Tibial artery (tissue), 4 donors: ENCODE data around the gene TFB2M.

Source experiments
- DNase-seq, 2 donors: peaks; one replicate each; pipeline ENCODE4 v3.0.0-alpha.2; 2019
- H3K27ac ChIP-seq, 2 donors: fragments of 200-600 bp; sonication (generic) in 1 of 2; 1 replicate in 1 of 2; 2 replicates in 1 of 2; pipeline ENCODE4 v1.5.1; 2018 to 2019; ENCODE audit warnings: mild to moderate bottlenecking in 1 of 2
- H3K27me3 ChIP-seq, 2 donors: fragments of 200-600 bp; sonication (generic) in 1 of 2; one replicate each; pipeline versions ENCODE4 v1.5.1 to v1.6.0; 2016 to 2019
- H3K36me3 ChIP-seq, 3 donors: fragments of 200-600 bp; sonication (generic) in 2 of 3; one replicate each; pipeline ENCODE4 v1.5.1; 2016 to 2019; ENCODE audit warnings: mild to moderate bottlenecking in 2 of 3
- H3K4me1 ChIP-seq, 4 donors: fragments of 200-600 bp; sonication (generic) in 2 of 4; 1 replicate in 3 of 4; 2 replicates in 1 of 4; pipeline ENCODE4 v1.5.1; 2016 to 2019
- H3K4me3 ChIP-seq, 2 donors: fragments of 200-600 bp; sonication (generic) in 1 of 2; 1 replicate in 1 of 2; 2 replicates in 1 of 2; pipeline ENCODE4 v1.5.1; 2018 to 2019; ENCODE audit warnings: mild to moderate bottlenecking in 2 of 2
- H3K9me3 ChIP-seq, 3 donors: fragments of 200-600 bp; sonication (generic) in 1 of 3; one replicate each; pipeline ENCODE4 v1.5.1; 2016 to 2019
- intact Hi-C: fragments of 100-400 bp; cut with DNase I; formaldehyde crosslinking; loops from one replicate; pipeline ENCODE4 v1.15.0; 2023; ENCODE audit warnings: low total_unique reads
- TF ChIP-seq, protein P1 (sequence below), 2 experiments: fragments of 200-600 bp in 1 of 2; fragments of 450-650 bp in 1 of 2; IDR thresholded peaks; one replicate each; pipeline ENCODE4 v1.5.1; 2017 to 2019; ENCODE audit warnings: antibody characterized with exemption in 2 of 2, mild to moderate bottlenecking in 1 of 2, moderate library complexity in 1 of 2

TFB2M gene

GRCh38 chr1:246558041-246558440 lies 8.0 kb downstream of the TFB2M start:
- intact Hi-C loops: no loop called here
- TF ChIP-seq, protein P1, sequence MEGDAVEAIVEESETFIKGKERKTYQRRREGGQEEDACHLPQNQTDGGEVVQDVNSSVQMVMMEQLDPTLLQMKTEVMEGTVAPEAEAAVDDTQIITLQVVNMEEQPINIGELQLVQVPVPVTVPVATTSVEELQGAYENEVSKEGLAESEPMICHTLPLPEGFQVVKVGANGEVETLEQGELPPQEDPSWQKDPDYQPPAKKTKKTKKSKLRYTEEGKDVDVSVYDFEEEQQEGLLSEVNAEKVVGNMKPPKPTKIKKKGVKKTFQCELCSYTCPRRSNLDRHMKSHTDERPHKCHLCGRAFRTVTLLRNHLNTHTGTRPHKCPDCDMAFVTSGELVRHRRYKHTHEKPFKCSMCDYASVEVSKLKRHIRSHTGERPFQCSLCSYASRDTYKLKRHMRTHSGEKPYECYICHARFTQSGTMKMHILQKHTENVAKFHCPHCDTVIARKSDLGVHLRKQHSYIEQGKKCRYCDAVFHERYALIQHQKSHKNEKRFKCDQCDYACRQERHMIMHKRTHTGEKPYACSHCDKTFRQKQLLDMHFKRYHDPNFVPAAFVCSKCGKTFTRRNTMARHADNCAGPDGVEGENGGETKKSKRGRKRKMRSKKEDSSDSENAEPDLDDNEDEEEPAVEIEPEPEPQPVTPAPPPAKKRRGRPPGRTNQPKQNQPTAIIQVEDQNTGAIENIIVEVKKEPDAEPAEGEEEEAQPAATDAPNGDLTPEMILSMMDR (IDR thresholded peaks at IDR 0.05): no peak

DNA sequence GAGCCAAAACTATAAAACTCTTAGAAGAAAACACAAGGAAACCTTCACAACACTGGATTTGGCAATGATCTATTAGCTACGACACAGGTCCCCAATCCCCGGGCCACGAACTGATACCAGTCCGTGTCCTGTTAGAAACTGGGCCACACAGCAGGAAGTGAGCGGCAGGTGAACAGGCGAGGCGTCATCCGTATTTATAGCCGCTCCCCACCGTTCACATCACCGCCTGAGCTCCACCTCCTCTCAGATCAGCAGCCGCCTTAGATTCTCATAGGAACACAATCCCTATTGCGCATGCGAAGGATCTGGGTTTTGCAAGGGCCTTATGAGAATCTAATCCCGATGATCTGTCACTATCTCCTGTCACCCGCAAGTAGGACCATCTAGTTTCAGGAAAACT lies 11.9 kb downstream of the TFB2M start:
- TF ChIP-seq, protein P1 (IDR thresholded peaks at IDR 0.05): no peak
- H3K9me3 ChIP-seq: no peaks in the 10 kb centered on the region
- H3K4me1 ChIP-seq: no peaks in the 10 kb centered on the region
- H3K27ac ChIP-seq: no peak overlapping the region
- H3K36me3 ChIP-seq: peaks cover 55 to 91% (median 68%) of the 10 kb centered on the region in 3 donors
- no peak for DNase-seq
- no peaks in the 10 kb centered on the region for H3K27me3 ChIP-seq
- no peak overlapping the region for H3K4me3 ChIP-seq
- intact Hi-C loops: no loop called here

More at GRCh38 chr1:246558041-246558440, 8.0 kb downstream of the TFB2M start:
- Histone ChIP-seq H3K4me3 (no peak overlapping the region), H3K9me3 (no peaks in the 10 kb centered on the region), H3K27me3 (no peaks in the 10 kb centered on the region), H3K36me3 (peaks cover 43 to 85% (median 48%) of the 10 kb centered on the region in 3 donors), H3K4me1 (no peaks in the 10 kb centered on the region), H3K27ac (no peak overlapping the region)
- DNase-seq: no peak

GRCh38 chr1:246552110-246552509 lies 14.0 kb downstream of the TFB2M start:
- no peak overlapping the region for H3K27ac ChIP-seq
- no peaks in the 10 kb centered on the region for H3K9me3 ChIP-seq
- H3K4me3 ChIP-seq: no peak overlapping the region
- H3K4me1 ChIP-seq: no peaks in the 10 kb centered on the region
- intact Hi-C loops: no loop called here
- TF ChIP-seq, protein P1 (IDR thresholded peaks at IDR 0.05): no peak
- no peaks in the 10 kb centered on the region for H3K27me3 ChIP-seq
- DNase-seq: no peak
- H3K36me3 ChIP-seq: peaks cover 66 to 91% (median 76%) of the 10 kb centered on the region in 3 donors

DNA sequence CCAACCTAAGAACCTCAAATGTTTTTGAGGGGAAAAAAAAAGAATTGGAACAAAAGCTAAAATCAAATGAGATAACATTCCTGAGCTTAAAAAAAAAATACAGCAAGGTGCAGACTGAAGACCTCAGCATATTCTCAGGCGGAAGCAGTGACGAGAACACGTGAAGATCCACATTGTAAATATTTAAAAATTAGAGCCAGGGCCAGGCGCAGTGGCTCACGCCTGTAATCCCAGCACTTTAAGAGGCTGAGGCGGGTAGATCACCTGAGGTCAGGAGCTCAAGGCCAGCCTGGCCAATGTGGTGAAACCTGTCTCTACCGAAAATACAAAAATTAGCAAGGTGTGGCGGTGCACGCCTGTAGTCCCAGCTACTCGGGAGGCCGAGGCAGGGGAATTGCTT lies 15.7 kb downstream of the TFB2M start:
- Histone ChIP-seq H3K27ac (no peak overlapping the region), H3K4me1 (no peaks in the 10 kb centered on the region), H3K4me3 (no peak overlapping the region), H3K36me3 (peaks cover 51 to 88% (median 63%) of the 10 kb centered on the region in 3 donors), H3K27me3 (no peaks in the 10 kb centered on the region), H3K9me3 (no peaks in the 10 kb centered on the region)
- no peak for DNase-seq
- intact Hi-C loops: no loop called here
- TF ChIP-seq, protein P1 (IDR thresholded peaks at IDR 0.05): no peak

- intact Hi-C loops: no loop called here
- H3K4me3 ChIP-seq: no peak overlapping the region
Observed at GRCh38 chr1:246549665-246550064, 16.4 kb downstream of the TFB2M start.

More at GRCh38 chr1:246549665-246550064, 16.4 kb downstream of the TFB2M start:
- TF ChIP-seq, protein P1 (IDR thresholded peaks at IDR 0.05): no peak
- Histone ChIP-seq H3K9me3 (no peaks in the 10 kb centered on the region), H3K27me3 (no peaks in the 10 kb centered on the region), H3K27ac (no peak overlapping the region), H3K36me3 (peaks cover 44 to 88% (median 60%) of the 10 kb centered on the region in 3 donors), H3K4me1 (no peaks in the 10 kb centered on the region)
- no peak for DNase-seq
